ENCODE measurements around the gene DNAJB5.

Gene DNAJB5

GRCh38 chr9:34983209-34983608 is 6.3 kb upstream of the DNAJB5 start:
- in situ Hi-C loops (cut with HindIII; ENCODE audit: low sequenced_read_pairs): no loop called here

DNA sequence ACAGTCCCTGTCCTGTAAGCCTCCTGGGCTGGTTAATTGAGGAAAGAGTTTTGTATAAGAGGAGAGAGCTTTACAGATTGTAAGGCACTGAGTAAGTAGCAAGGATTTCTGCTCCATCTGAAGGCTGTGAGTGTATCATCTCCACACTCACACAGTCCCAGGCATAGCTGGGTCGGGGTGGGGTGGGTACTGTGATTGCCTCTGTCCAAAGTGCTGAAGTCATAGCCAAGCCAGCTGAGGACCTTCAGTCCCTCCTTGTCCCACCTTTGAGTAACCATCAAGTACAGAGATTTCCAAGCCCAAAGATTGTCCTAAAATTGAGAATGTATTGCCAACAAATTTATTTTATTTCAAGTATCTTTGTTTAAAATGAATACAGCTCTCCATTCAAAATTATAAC is 5.5 kb upstream of the DNAJB5 start:
- in situ Hi-C loops (cut with HindIII; ENCODE audit: low sequenced_read_pairs): no loop called here

- in situ Hi-C loops (cut with HindIII; ENCODE audit: low sequenced_read_pairs): no loop called here
Measured at GRCh38 chr9:34985311-34985899, 4.1 kb upstream of the DNAJB5 start.

DNA sequence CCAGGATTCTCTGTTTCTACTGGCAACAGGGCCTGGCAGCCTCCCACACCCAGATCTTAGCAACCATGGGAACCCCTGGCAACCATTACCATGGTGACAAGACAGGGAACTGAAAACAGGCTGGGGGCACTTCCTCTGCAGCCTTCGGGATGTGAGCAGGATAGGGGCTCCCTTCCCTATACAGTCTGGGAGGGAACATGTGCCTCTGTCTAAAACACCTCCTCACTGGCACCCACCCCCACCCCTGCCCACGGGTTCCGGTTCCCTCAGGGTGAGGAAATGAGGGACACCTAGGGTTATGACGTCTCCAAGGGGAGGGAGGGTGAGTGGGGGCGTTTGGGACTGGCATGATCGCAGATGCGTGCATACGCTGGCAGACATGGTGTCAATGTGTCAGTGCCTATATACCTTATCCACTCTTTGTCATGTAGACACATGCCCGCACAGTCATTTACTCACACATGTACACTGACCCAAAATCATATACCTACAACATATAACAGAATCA is 3.0 kb upstream of the DNAJB5 start:
- in situ Hi-C loops (cut with HindIII; ENCODE audit: low sequenced_read_pairs): no loop called here

DNA sequence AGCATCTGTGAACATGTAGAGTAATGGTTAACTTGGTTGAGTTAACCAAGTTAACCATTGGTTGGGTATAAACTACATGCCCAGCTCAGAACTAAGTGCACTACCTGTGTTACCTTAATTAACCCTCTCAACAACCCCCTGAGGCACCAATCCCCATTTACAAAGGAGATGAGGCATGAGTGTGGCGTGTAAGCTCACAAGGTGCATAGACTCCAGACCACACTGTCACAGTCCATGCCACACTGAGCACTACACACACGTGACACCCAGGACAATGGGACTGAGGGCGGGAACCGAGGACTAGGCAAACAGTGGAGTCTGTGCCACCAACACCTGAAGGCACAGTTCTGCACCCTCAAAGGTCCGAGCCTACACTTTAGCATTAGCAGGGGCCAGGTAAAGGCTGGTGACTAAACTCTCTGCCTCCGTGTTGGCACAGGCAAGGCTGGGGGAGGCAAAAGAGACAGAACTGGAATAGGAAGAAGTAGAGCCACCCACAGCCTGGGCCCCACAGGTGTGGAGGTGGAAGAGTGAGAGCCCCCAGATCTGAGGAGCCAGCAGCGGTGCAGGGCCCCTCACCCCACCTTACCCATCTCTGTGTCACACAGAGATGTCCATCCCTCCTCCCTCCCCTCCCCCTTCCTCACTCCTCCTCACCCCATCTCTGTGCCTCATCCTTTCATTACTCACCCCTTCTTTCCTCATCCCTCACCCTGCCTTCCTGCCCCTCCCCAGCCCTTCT is 2.2 kb upstream of the DNAJB5 start:
- in situ Hi-C loops (cut with HindIII; ENCODE audit: low sequenced_read_pairs): no loop called here

GRCh38 chr9:34988218-34989002 is 1.1 kb upstream of the DNAJB5 start:
- in situ Hi-C loops (cut with HindIII; ENCODE audit: low sequenced_read_pairs): no loop called here

- in situ Hi-C loops (cut with HindIII; ENCODE audit: low sequenced_read_pairs): no loop called here
Measured at GRCh38 chr9:34989946-34990635, 546 bp downstream of the DNAJB5 start.

GRCh38 chr9:34990908-34991606 is 1.5 kb downstream of the DNAJB5 start:
- in situ Hi-C loops (cut with HindIII; ENCODE audit: low sequenced_read_pairs): no loop called here

GRCh38 chr9:34991607-34992375 is 2.2 kb downstream of the DNAJB5 start:
- in situ Hi-C loops (cut with HindIII; ENCODE audit: low sequenced_read_pairs): no loop called here

DNA sequence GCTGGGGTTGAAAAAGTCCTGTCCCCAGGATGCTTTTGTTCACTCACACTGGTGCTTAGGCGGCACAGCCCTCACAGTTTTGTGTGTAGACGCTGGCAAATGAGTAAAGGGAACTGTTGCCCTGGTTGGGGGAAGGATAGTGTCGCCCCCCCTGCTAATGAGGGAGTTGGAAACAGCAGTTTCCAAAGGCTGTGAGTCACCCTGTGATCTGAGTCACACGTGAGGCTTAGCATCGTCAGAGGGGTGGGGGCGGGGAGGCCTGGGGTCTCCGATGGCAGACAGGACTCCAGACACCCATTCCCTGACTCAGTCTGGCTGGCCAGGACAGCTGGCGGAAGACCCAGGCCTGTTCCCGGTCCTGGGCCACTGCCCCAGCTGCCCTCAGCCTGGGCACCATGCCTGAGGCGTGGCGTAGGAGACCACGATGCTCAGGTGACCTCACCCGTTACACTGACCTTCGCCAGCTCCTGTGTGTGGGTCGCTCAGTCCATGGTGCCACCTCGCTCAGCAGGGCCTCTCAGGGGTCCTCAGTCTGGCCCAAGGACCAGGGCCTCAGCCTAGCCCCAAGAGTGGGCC is 2.9 kb downstream of the DNAJB5 start:
- in situ Hi-C loops (cut with HindIII; ENCODE audit: low sequenced_read_pairs): no loop called here

DNA sequence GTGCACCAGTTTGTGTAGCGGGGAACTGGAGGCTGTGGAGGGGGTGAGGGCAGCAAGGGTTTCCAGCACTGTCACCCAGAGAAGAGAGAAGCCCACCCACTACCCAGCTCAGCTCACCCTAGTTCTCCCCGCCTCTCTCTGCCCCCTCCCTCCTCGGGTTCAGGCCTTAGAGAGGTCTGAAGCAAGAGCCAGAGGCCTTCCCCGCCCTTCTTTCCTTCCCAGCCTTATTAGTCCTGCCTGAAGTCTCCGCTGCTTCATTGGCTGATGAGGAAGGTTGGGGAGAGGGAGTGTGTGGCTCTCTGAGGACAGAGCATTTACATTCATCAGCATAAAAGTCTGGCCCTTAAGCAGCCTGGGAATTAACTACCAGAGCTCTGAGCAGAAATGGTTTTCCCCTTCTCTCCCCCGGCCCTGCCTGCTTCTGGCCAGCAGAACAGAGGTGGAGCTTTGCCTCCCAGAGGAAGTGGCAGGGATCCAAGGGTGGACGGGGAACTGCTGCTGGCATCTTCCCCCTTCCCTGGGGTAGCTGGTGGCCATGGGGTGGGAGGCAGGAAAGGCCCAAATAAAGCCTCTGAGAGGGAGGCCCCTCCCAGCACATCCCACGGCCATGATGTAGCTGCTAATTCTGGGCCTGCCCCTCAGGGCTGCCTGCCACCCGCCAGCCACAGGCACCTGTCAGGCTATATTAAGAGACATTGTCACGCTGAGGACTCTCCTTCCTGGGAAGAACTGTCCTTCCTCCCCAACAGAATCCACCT is 4.1 kb downstream of the DNAJB5 start:
- in situ Hi-C loops (cut with HindIII; ENCODE audit: low sequenced_read_pairs): no loop called here

- in situ Hi-C loops (cut with HindIII; ENCODE audit: low sequenced_read_pairs): no loop called here
Measured at GRCh38 chr9:34994260-34994899, 4.8 kb downstream of the DNAJB5 start.

- in situ Hi-C loops (cut with HindIII; ENCODE audit: low sequenced_read_pairs): no loop called here
Measured at GRCh38 chr9:34994900-34995669, 5.5 kb downstream of the DNAJB5 start.

GRCh38 chr9:34995670-34996060 is 6.1 kb downstream of the DNAJB5 start:
- in situ Hi-C loops (cut with HindIII; ENCODE audit: low sequenced_read_pairs): no loop called here

DNA sequence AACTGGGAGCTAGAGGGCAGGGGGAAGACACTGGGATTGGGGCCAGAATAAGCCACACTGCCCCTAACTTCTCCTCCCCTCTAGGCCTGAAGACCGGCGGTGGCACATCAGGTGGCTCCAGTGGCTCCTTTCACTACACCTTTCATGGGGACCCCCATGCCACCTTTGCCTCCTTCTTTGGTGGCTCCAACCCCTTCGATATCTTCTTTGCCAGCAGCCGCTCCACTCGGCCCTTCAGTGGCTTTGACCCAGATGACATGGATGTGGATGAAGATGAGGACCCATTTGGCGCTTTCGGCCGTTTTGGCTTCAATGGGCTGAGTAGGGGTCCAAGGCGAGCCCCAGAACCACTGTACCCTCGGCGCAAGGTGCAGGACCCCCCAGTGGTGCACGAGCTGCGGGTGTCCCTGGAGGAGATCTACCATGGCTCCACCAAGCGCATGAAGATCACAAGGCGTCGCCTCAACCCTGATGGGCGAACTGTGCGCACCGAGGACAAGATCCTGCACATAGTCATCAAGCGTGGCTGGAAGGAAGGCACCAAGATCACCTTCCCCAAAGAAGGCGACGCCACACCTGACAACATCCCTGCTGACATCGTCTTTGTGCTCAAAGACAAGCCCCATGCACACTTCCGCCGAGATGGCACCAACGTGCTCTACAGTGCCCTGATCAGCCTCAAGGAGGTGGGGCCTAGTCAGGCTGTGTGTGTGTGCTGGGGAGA is 6.8 kb downstream of the DNAJB5 start:
- in situ Hi-C loops (cut with HindIII; ENCODE audit: low sequenced_read_pairs): no loop called here

GRCh38 chr9:34996905-34997279 is 7.3 kb downstream of the DNAJB5 start:
- in situ Hi-C loops (cut with HindIII; ENCODE audit: low sequenced_read_pairs): no loop called here

DNA sequence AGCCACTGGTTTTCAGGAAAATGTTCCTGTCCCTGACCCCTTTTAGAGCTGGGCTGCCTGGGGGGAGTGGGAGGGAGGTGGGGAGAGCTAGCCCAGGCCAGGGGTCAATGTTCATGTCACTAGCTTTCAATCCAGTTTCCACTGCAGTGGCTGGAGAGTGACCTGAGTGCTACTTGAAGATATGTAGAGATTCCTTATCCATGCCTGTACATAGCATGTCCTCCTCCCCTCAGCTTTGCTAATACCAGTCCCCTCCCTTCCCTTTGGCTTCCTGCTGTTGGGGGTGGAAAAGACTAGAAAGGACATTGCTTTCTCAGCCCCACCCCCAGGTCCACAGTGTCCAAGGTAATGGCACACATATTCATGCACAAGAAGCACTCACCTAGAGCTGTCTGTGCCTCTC is 7.8 kb downstream of the DNAJB5 start:
- in situ Hi-C loops (cut with HindIII; ENCODE audit: low sequenced_read_pairs): no loop called here
